DMS153 treated with DMSO at 0.1 percent for 48 hours (cell line): ENCODE data around the gene SH3GLB1.

Experiments used
- DNase-seq: peaks from one replicate; lab custom pipeline; 2025; ENCODE audit not compliant: unreplicated experiment; lab: John Stamatoyannopoulos, UW

The SH3GLB1 gene

GRCh38 chr1:86773341-86774288 lies 69.2 kb downstream of the SH3GLB1 start:
- DNase-seq: no peak

GRCh38 chr1:86774305-86775295 lies 70.2 kb downstream of the SH3GLB1 start:
- peak; percentile 97 for DNase-seq

GRCh38 chr1:86775395-86775794 lies 71.0 kb downstream of the SH3GLB1 start:
- no peak for DNase-seq

- DNase-seq: no peak
Observed at GRCh38 chr1:86776108-86776507, 71.7 kb downstream of the SH3GLB1 start.

GRCh38 chr1:86778569-86779239 lies 74.3 kb downstream of the SH3GLB1 start:
- DNase-seq: no peak

GRCh38 chr1:86779308-86780191 lies 75.2 kb downstream of the SH3GLB1 start:
- DNase-seq: no peak

GRCh38 chr1:86782482-86782881 lies 78.1 kb downstream of the SH3GLB1 start:
- no peak for DNase-seq

GRCh38 chr1:86787621-86788020 lies 83.2 kb downstream of the SH3GLB1 start:
- DNase-seq: no peak

- DNase-seq: no peak
Observed at GRCh38 chr1:86788300-86789206, 84.2 kb downstream of the SH3GLB1 start.

- DNase-seq: no peak
Observed at GRCh38 chr1:86795316-86795715, 90.9 kb downstream of the SH3GLB1 start.
